ENCODE data around the gene ZEB1. TPM values are rescaled to one million over a fixed set of nuclear protein-coding genes. Genes with fewer than 3 reads are reported as not detected.
"Not testable (repeated sequence)": the region's sequence is repeated elsewhere in the genome, so short reads cannot be mapped to it uniquely, and the experiment has no call there.

The ZEB1 gene
- total RNA-seq, 1 experiment from 2014 or later, result 0.39 TPM

- H3K79me1 ChIP-seq (ENCODE audit: insufficient read depth, low read depth, low read length, poor library complexity, severe bottlenecking); H3K4ac ChIP-seq (ENCODE audit: low read depth, low read length); H3K27me3 Mint-ChIP-seq (ENCODE audit: low read depth); H3K23ac ChIP-seq (ENCODE audit: insufficient read length, low read depth, low read length); H3K27ac ChIP-seq (ENCODE audit: insufficient read length, low read depth, low read length); H4K8ac ChIP-seq (replicated peaks; ENCODE audit: insufficient read length, low read depth, low read length); H4K91ac ChIP-seq (ENCODE audit: insufficient read length, low read depth, low read length); H2AFZ ChIP-seq (ENCODE audit: low read length); H3K4me1 Mint-ChIP-seq; H2BK20ac ChIP-seq (ENCODE audit: low read depth, low read length, poor library complexity, severe bottlenecking); H3K4me1 ChIP-seq (ENCODE audit: insufficient read depth, low read length); H3K9ac ChIP-seq (ENCODE audit: extremely low read depth, insufficient read length, low read length); H3T11ph ChIP-seq (ENCODE audit: low read length); H2BK5ac ChIP-seq (ENCODE audit: insufficient read length, low read length); H3K18ac ChIP-seq (ENCODE audit: insufficient read length, low read depth, low read length); H4K5ac ChIP-seq (ENCODE audit: insufficient read length, low read depth, low read length); H2BK120ac ChIP-seq (ENCODE audit: low read depth, low read length, poor library complexity, severe bottlenecking); H3K27me3 ChIP-seq (ENCODE audit: insufficient read depth, low read length); H2BK15ac ChIP-seq (ENCODE audit: low read depth, low read length); H3K23me2 ChIP-seq (ENCODE audit: insufficient read length, low read depth, low read length, poor library complexity, severe bottlenecking); H3K4me2 ChIP-seq (ENCODE audit: insufficient read depth, insufficient read length, low read length); H3K56ac ChIP-seq (ENCODE audit: insufficient read length, low read depth, low read length); DNase-seq; H3K79me2 ChIP-seq (ENCODE audit: insufficient read depth, low read length); H3K14ac ChIP-seq (ENCODE audit: insufficient read depth, low read length); H2BK12ac ChIP-seq (ENCODE audit: insufficient read length, low read depth, low read length); H3K27ac Mint-ChIP-seq; H3K9me3 ChIP-seq (ENCODE audit: control insufficient read depth, low read depth, low read length); H3K36me3 Mint-ChIP-seq (ENCODE audit: insufficient read depth in 1 of 3, low read depth in 3 of 3); H2AK5ac ChIP-seq (ENCODE audit: insufficient read length, low read length); H3K4me3 Mint-ChIP-seq; H4K20me1 ChIP-seq (ENCODE audit: control insufficient read depth, insufficient read depth, insufficient read length): not testable (repeated sequence)
- no CpG with 5 or more reads among the region's 2 CpGs for WGBS (ENCODE audit: extremely low coverage, insufficient read length, low lambda C conversion rate)
- peaks cover 9 to 17% of the 10 kb centered on the region in 2 experiments for H3K9me3 Mint-ChIP-seq
These were observed 93.4 kb downstream of the ZEB1 start for GRCh38 chr10:31412397-31412796.
